Measurements from ENCODE around the gene CMTM8. TPM values are rescaled to one million over a fixed set of nuclear protein-coding genes. Genes with fewer than 3 reads are reported as not detected.

The CMTM8 gene
- total RNA-seq, 1 experiment from 2014 or later = 28.5 TPM

GRCh38 chr3:32401556-32402081, 163.1 kb downstream of the CMTM8 start:
- Mint-ChIP-seq H3K36me3 (ENCODE audit: insufficient read depth, unreplicated experiment) (peaks cover 32% of the 10 kb centered on the region), H3K27ac (ENCODE audit: unreplicated experiment) (peak overlapping the region; percentile 55), H3K4me1 (ENCODE audit: low read depth, unreplicated experiment) (peaks cover 25% of the 10 kb centered on the region), H3K9me3 (ENCODE audit: unreplicated experiment) (no peaks in the 10 kb centered on the region), H3K27me3 (ENCODE audit: insufficient read depth, unreplicated experiment) (no peaks in the 10 kb centered on the region), H3K4me3 (ENCODE audit: unreplicated experiment) (peak overlapping the region; percentile 62)
- POLR2A ChIA-PET = no interaction called here
- BruUV-seq (replicated peaks) = no TSS peak
- H3K4me1 ChIP-seq = peaks cover 15% of the 10 kb centered on the region; the same call in 1 of the 2 replicates
- no peaks in the 10 kb centered on the region for H3K9me3 ChIP-seq
- no peaks in the 10 kb centered on the region for H3K36me3 ChIP-seq (ENCODE audit: control insufficient read depth, insufficient read depth, low read length)
- DNase-seq = peak; percentile 44 to 59
- TF ChIP-seq, protein P1, sequence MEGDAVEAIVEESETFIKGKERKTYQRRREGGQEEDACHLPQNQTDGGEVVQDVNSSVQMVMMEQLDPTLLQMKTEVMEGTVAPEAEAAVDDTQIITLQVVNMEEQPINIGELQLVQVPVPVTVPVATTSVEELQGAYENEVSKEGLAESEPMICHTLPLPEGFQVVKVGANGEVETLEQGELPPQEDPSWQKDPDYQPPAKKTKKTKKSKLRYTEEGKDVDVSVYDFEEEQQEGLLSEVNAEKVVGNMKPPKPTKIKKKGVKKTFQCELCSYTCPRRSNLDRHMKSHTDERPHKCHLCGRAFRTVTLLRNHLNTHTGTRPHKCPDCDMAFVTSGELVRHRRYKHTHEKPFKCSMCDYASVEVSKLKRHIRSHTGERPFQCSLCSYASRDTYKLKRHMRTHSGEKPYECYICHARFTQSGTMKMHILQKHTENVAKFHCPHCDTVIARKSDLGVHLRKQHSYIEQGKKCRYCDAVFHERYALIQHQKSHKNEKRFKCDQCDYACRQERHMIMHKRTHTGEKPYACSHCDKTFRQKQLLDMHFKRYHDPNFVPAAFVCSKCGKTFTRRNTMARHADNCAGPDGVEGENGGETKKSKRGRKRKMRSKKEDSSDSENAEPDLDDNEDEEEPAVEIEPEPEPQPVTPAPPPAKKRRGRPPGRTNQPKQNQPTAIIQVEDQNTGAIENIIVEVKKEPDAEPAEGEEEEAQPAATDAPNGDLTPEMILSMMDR (IDR thresholded peaks at IDR 0.05; ENCODE audit: insufficient read depth in 1 of 2, low read depth in 1 of 2, low read length in 1 of 2, severe bottlenecking in 1 of 2, unreplicated experiment in 1 of 2) = no peak
- peak overlapping the region; percentile 33 for H3K4me3 ChIP-seq (ENCODE audit: low read depth, low read length)
- intact Hi-C loops (cut with micrococcal nuclease; ENCODE audit: unreplicated experiment) = no loop called here
- no peaks in the 10 kb centered on the region for H3K27me3 ChIP-seq (replicated peaks; ENCODE audit: control insufficient read depth, insufficient read depth, low read length)
- CTCF ChIA-PET = no interaction called here

GRCh38 chr3:32403663-32404062, 165.2 kb downstream of the CMTM8 start:
- CTCF ChIA-PET = no interaction called here
- Histone ChIP-seq H3K4me1 (peaks cover 10% of the 10 kb centered on the region; the same call in 1 of the 2 replicates), H3K9me3 (no peaks in the 10 kb centered on the region), H3K36me3 (ENCODE audit: control insufficient read depth, insufficient read depth, low read length) (no peaks in the 10 kb centered on the region), H3K27me3 (replicated peaks; ENCODE audit: control insufficient read depth, insufficient read depth, low read length) (no peaks in the 10 kb centered on the region), H3K4me3 (ENCODE audit: low read depth, low read length) (no peak overlapping the region)
- Mint-ChIP-seq H3K9me3 (ENCODE audit: unreplicated experiment) (no peaks in the 10 kb centered on the region), H3K27me3 (ENCODE audit: insufficient read depth, unreplicated experiment) (no peaks in the 10 kb centered on the region), H3K4me1 (ENCODE audit: low read depth, unreplicated experiment) (peaks cover 14% of the 10 kb centered on the region), H3K36me3 (ENCODE audit: insufficient read depth, unreplicated experiment) (peaks cover 27% of the 10 kb centered on the region), H3K27ac (ENCODE audit: unreplicated experiment) (no peak overlapping the region), H3K4me3 (ENCODE audit: unreplicated experiment) (no peak overlapping the region)
- POLR2A ChIA-PET = no interaction called here
- BruUV-seq (replicated peaks) = no TSS peak
- intact Hi-C loops (cut with micrococcal nuclease; ENCODE audit: unreplicated experiment) = no loop called here
- TF ChIP-seq, protein P1 (IDR thresholded peaks at IDR 0.05; ENCODE audit: insufficient read depth in 1 of 2, low read depth in 1 of 2, low read length in 1 of 2, severe bottlenecking in 1 of 2, unreplicated experiment in 1 of 2) = no peak
- no peak for DNase-seq

DNA sequence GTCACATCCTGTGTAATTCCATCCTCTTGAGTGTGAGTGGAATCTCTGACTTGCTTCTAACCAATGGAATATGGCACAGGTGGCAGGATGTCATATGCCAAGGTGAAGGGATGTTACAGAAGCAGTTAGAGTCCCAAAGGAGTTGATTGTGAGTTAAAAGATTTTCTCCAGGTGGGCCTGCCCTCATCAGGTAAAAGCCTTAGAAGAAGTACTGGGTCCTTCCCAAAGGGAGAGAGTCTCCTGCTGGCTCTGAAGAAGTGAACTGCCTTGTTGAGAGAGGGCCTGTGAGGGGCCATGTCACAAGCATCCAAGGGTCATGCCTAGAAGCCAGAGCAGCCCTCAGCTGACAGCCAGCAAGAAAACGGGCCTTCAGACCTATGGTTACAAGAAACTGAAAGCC, 166.2 kb downstream of the CMTM8 start:
- peaks cover 21% of the 10 kb centered on the region for H3K36me3 Mint-ChIP-seq (ENCODE audit: insufficient read depth, unreplicated experiment)
- CTCF ChIA-PET = no interaction called here
- H3K36me3 ChIP-seq (ENCODE audit: control insufficient read depth, insufficient read depth, low read length) = no peaks in the 10 kb centered on the region

More for the DNA sequence above, 166.2 kb downstream of the CMTM8 start:
- DNase-seq = no peak
- Mint-ChIP-seq H3K9me3 (ENCODE audit: unreplicated experiment) (no peaks in the 10 kb centered on the region), H3K27me3 (ENCODE audit: insufficient read depth, unreplicated experiment) (no peaks in the 10 kb centered on the region), H3K4me1 (ENCODE audit: low read depth, unreplicated experiment) (peaks cover 12% of the 10 kb centered on the region), H3K4me3 (ENCODE audit: unreplicated experiment) (no peak overlapping the region), H3K27ac (ENCODE audit: unreplicated experiment) (no peak overlapping the region)
- intact Hi-C loops (cut with micrococcal nuclease; ENCODE audit: unreplicated experiment) = no loop called here
- no peaks in the 10 kb centered on the region for H3K9me3 ChIP-seq
- no peaks in the 10 kb centered on the region for H3K27me3 ChIP-seq (replicated peaks; ENCODE audit: control insufficient read depth, insufficient read depth, low read length)
- POLR2A ChIA-PET = no interaction called here
- TF ChIP-seq, protein P1 (IDR thresholded peaks at IDR 0.05; ENCODE audit: insufficient read depth in 1 of 2, low read depth in 1 of 2, low read length in 1 of 2, severe bottlenecking in 1 of 2, unreplicated experiment in 1 of 2) = no peak
- peaks cover 10% of the 10 kb centered on the region; the same call in 1 of the 2 replicates for H3K4me1 ChIP-seq
- no TSS peak for BruUV-seq (replicated peaks)
- no peak overlapping the region for H3K4me3 ChIP-seq (ENCODE audit: low read depth, low read length)
